WERI-Rb-1 (cell line): ENCODE measurements around the gene ABCA10.

Source experiments
- DNase-seq: peaks from one replicate; pipeline ENCODE4 v3.0.0-alpha.2; 2020
- H3K27ac ChIP-seq: fragments of 250-450 bp; sonication (Bioruptor Pico); 2 replicates; pipeline ENCODE4 v1.5.1; 2020; ENCODE audit warnings: mild to moderate bottlenecking, moderate library complexity
- H3K27me3 ChIP-seq: fragments of 250-450 bp; sonication (Bioruptor Pico); 2 replicates; pipeline ENCODE4 v1.5.1; 2021; ENCODE audit warnings: mild to moderate bottlenecking, low read depth, moderate library complexity; ENCODE audit not compliant: insufficient read depth, severe bottlenecking
- H3K36me3 ChIP-seq: fragments of 250-450 bp; sonication (Bioruptor Pico); 2 replicates; pipeline ENCODE4 v1.5.1; 2020; ENCODE audit warnings: mild to moderate bottlenecking, moderate library complexity
- H3K4me3 ChIP-seq: 2 replicates; pipeline ENCODE4 v1.5.1; 2011; ENCODE audit warnings: low read depth, mild to moderate bottlenecking, control low read depth, low read length
- H3K9me3 ChIP-seq: fragments of 250-450 bp; sonication (Bioruptor Pico); 2 replicates; pipeline ENCODE4 v1.5.1; 2021; ENCODE audit warnings: mild to moderate bottlenecking, moderate library complexity; ENCODE audit not compliant: severe bottlenecking
- TF ChIP-seq, protein P1 (sequence below): IDR thresholded peaks from 2 replicates; pipeline ENCODE4 v1.5.1; 2011; ENCODE audit warnings: low read depth, mild to moderate bottlenecking, control low read depth, inconsistent platforms, low read length

ABCA10 gene

DNA sequence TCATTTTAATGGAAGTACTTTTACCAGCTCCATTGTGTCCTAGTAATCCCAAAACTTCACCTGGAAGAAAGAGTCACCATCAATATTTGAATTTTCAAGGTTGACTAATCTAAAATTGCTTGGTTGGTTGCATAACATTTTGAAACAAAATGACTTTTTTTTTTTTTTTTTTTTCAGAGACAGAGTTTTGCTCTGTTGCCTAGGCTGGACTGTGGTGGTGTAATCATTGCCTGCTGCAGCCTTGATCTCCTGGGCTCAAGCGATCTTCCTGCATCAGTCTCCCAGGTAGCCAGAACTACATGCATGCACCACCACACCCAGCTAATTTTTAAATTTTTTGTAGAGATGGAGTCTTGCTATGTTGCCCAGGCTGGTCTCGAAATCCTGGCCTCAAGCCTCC, 74.4 kb downstream of the ABCA10 start:
- Histone ChIP-seq H3K9me3 (no peaks in the 10 kb centered on the region), H3K27me3 (no peaks in the 10 kb centered on the region), H3K36me3 (no peaks in the 10 kb centered on the region), H3K27ac (no peak overlapping the region), H3K4me3 (no peak overlapping the region)
- DNase-seq = no peak
- TF ChIP-seq, protein P1, sequence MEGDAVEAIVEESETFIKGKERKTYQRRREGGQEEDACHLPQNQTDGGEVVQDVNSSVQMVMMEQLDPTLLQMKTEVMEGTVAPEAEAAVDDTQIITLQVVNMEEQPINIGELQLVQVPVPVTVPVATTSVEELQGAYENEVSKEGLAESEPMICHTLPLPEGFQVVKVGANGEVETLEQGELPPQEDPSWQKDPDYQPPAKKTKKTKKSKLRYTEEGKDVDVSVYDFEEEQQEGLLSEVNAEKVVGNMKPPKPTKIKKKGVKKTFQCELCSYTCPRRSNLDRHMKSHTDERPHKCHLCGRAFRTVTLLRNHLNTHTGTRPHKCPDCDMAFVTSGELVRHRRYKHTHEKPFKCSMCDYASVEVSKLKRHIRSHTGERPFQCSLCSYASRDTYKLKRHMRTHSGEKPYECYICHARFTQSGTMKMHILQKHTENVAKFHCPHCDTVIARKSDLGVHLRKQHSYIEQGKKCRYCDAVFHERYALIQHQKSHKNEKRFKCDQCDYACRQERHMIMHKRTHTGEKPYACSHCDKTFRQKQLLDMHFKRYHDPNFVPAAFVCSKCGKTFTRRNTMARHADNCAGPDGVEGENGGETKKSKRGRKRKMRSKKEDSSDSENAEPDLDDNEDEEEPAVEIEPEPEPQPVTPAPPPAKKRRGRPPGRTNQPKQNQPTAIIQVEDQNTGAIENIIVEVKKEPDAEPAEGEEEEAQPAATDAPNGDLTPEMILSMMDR = no peak

DNA sequence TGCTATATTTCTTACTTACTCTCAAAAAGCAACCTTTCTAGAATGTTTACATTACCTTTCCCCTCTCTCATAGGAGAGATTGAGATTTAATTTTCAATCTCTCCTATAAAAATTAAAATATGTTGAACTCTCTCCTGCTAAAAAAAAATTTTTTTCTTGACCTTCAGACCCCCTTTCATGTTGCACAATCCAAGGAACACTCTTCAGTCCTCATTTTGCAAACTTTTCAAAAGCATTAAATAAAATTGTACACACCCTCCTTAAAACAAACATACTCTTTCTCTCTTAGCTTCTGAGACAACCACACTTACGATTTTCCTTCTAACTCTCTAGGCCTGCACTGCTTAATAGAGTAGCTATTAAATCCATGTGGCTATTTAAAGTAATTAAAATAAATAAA, 78.3 kb downstream of the ABCA10 start:
- no peak overlapping the region for H3K4me3 ChIP-seq
- DNase-seq = no peak
- no peaks in the 10 kb centered on the region for H3K27me3 ChIP-seq
- TF ChIP-seq, protein P1 = no peak
- H3K27ac ChIP-seq = no peak overlapping the region
- no peaks in the 10 kb centered on the region for H3K36me3 ChIP-seq
- no peaks in the 10 kb centered on the region for H3K9me3 ChIP-seq

DNA sequence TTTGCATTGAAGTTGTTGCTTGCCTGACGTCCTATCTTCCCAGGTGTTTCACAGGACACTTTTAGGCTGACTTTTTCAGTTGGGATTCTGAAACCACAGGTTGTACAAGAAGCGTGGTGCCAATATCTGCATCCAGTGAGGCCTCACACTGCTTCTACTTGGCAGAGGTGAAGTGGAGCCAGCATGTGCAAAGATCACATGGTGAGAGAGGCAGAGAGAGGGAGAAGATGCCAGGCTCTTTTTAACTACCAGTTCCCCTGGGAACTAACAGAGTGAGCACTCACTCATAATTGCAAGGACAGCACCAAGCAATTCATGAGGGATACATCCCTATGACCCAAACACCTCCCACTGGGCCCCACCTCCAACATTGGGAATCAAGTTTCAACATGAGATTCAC, 81.2 kb downstream of the ABCA10 start:
- no peak for DNase-seq
- TF ChIP-seq, protein P1 = no peak

DNA sequence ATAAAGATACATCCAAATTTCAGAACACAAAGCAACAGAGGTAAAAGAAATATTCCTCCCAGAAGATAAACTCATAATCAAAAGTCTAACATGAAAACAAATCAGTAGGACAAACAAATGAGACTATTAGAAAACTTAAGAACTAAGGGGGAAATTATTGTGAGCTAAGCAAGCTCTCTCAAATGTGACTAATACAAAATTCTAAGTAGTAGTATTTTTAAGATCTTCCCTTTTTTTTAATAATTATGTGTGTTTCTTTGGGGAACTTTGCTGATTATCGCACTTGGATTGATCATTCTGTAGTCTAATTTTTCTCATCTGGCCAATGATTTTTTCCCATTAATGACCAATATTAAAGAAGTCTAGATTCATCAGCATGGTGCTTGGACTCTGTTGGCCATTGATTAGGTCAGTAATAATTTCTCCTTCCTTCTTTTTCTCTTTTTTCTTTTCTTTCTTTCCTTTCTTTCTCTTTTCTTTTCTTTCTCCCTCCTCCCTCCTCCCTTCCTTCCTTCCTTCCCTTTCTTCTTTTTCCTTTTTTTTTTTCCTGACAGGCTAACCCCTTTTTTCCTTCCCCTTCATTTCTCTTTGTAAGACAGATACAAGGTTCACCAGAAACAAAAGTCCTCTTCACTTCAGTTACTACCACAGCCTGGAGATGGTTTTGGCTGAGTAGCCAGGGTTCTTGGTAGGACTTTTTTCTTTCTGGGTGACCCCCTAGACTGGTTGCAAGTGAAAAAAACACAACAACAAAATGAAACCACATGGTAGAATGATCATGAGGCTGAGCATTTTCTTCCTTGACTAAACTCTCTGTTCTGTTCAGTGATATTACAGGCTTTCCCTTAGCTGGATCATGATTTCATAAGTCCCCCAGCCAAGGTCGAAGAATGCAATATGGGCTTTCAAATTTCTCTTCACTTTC, 84.0 kb downstream of the ABCA10 start:
- H3K36me3 ChIP-seq = no peaks in the 10 kb centered on the region
- H3K27me3 ChIP-seq = no peaks in the 10 kb centered on the region
- no peak overlapping the region for H3K27ac ChIP-seq
- H3K9me3 ChIP-seq = no peaks in the 10 kb centered on the region
- DNase-seq = no peak
- TF ChIP-seq, protein P1 = no peak
- no peak overlapping the region for H3K4me3 ChIP-seq

More for the DNA sequence above, 81.2 kb downstream of the ABCA10 start:
- Histone ChIP-seq H3K27ac (no peak overlapping the region), H3K27me3 (no peaks in the 10 kb centered on the region), H3K9me3 (no peaks in the 10 kb centered on the region), H3K36me3 (no peaks in the 10 kb centered on the region), H3K4me3 (no peak overlapping the region)

DNA sequence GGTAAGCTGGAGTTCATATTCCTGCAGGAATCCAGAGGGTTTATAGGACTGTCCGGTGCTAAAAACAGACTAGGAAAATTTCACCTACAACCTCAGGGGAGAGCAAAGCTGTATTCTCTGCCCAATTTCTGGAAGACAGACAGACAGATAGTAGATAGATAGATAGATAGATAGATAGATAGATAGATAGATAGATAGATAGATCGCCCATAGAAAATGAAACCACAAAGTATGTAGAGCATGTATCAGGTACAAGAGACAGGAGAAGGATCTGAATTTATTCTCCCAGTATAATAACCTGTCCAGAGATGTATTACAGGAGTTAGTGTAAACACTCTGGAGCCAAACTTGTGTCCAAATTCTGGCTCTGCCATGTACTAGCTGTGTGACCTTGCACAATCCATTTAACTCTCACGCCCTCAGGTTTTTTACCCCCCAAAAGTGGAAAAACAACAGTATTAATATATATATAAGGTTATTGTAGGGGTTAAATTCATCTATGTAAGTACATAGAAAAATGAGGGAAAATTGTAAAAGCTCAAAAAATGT, 84.9 kb downstream of the ABCA10 start:
- DNase-seq = no peak
- H3K9me3 ChIP-seq = no peaks in the 10 kb centered on the region
- H3K27ac ChIP-seq = no peak overlapping the region
- TF ChIP-seq, protein P1 = no peak
- no peaks in the 10 kb centered on the region for H3K27me3 ChIP-seq
- no peaks in the 10 kb centered on the region for H3K36me3 ChIP-seq
- H3K4me3 ChIP-seq = no peak overlapping the region

DNA sequence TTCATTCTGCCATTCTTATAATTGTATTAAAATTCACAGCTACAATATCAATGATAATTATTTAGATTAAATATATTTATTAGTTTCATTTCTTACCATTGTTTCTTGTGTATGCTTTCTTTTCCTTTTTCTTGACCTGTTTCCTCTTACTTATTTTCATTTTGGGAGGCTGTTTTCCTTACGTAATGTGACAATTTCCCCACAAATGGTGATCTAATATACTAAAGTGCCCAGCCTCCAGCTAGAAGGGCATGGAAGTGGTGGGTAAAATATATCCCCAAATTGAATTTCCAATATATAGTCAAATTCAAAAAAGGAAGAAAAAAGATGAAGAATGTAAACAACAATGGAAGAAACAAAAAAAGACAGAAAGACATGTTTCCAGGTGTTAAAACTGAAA, 85.5 kb downstream of the ABCA10 start:
- Histone ChIP-seq H3K27ac (no peak overlapping the region), H3K27me3 (no peaks in the 10 kb centered on the region), H3K4me3 (no peak overlapping the region), H3K9me3 (no peaks in the 10 kb centered on the region), H3K36me3 (no peaks in the 10 kb centered on the region)
- TF ChIP-seq, protein P1 = no peak
- DNase-seq = no peak
